ENCODE measurements around the gene CNIH3. TPM values are rescaled to one million over a fixed set of nuclear protein-coding genes. Genes with fewer than 3 reads are reported as not detected.

CNIH3 gene
- total and polyA plus RNA-seq, 2 of the 4 experiments (the other 2 are of a cell fraction) = 2.0 to 2.9 TPM

GRCh38 chr1:224773646-224774045, 157.5 kb downstream of the CNIH3 start:
- Histone ChIP-seq H2AK9ac (replicated peaks; ENCODE audit: low read depth, low read length, poor library complexity) (no peak overlapping the region), H4K8ac (ENCODE audit: low read depth in 2 of 2, low read length in 2 of 2) (no peak overlapping the region), H2AK5ac (ENCODE audit: low read depth, low read length) (no peak overlapping the region), H2BK120ac (ENCODE audit: low read depth, low read length) (no peak overlapping the region), H3K4me2 (ENCODE audit: low read depth, low read length) (no peak overlapping the region), H3K79me1 (ENCODE audit: low read depth in 1 of 2, low read length in 2 of 2) (no peaks in the 10 kb centered on the region), H3K9me1 (ENCODE audit: insufficient read depth, low read length) (peaks cover 5% of the 10 kb centered on the region; the same call in 1 of the 2 replicates), H3K36me3 (ENCODE audit: control insufficient read depth, insufficient read depth, low read length) (no peaks in the 10 kb centered on the region), H3K4me1 (ENCODE audit: control insufficient read depth, insufficient read depth, low read length) (peaks cover 4% of the 10 kb centered on the region), H2BK5ac (ENCODE audit: low read depth, low read length, poor library complexity, severe bottlenecking) (no peak overlapping the region), H4K5ac (ENCODE audit: low read depth, low read length) (no peak overlapping the region), H3K14ac (replicated peaks; ENCODE audit: low read depth, low read length) (no peak overlapping the region), H3K27me3 (ENCODE audit: control insufficient read depth, insufficient read depth, low read length) (0 out of 2 replicates have a peak, but pooled peaks cover 2% of the 10 kb centered on the region), H3K4ac (ENCODE audit: low read depth, low read length) (no peak overlapping the region), H2AFZ (replicated peaks; ENCODE audit: low read length, poor library complexity) (no peak overlapping the region), H4K91ac (ENCODE audit: insufficient read depth, low read depth, low read length) (no peak overlapping the region), H3K23ac (ENCODE audit: low read depth, low read length) (no peak overlapping the region), H3K56ac (ENCODE audit: extremely low read depth, insufficient read depth, low read length) (no peak overlapping the region), H3K18ac (ENCODE audit: low read depth, low read length) (no peak overlapping the region), H4K20me1 (ENCODE audit: insufficient read depth, low read length) (peaks cover 3% of the 10 kb centered on the region; the same call in 1 of the 2 replicates), H2BK15ac (ENCODE audit: low read depth, low read length) (no peak overlapping the region), H3K9me3 (ENCODE audit: control insufficient read depth, insufficient read depth, low read length) (no peaks in the 10 kb centered on the region), H2BK20ac (ENCODE audit: low read depth, low read length) (no peak overlapping the region), H3K27ac (ENCODE audit: insufficient read depth, low read length) (no peak overlapping the region), H3K9ac (ENCODE audit: low read depth, low read length) (no peak overlapping the region), H3K4me3 (ENCODE audit: insufficient read depth, low read depth, low read length) (no peak overlapping the region)
- ChIA-PET POLR2A (ENCODE audit: unreplicated experiment) (interaction anchor here (0.6 kb wide), 1 partner anchor 151 kb away, joined by 3 read pairs; no protein-coding TSS in a partner anchor), CTCF (no interaction called here)
- DNase-seq (no peak), ATAC-seq (ENCODE audit: low read depth) (no peak)
- intact Hi-C loops (cut with micrococcal nuclease) = no loop called here
- TF ChIP-seq, protein P1, sequence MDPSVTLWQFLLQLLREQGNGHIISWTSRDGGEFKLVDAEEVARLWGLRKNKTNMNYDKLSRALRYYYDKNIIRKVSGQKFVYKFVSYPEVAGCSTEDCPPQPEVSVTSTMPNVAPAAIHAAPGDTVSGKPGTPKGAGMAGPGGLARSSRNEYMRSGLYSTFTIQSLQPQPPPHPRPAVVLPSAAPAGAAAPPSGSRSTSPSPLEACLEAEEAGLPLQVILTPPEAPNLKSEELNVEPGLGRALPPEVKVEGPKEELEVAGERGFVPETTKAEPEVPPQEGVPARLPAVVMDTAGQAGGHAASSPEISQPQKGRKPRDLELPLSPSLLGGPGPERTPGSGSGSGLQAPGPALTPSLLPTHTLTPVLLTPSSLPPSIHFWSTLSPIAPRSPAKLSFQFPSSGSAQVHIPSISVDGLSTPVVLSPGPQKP (IDR thresholded peaks at IDR 0.05; ENCODE audit: borderline replicate concordance, low read depth, low read length) = no peak
- TF ChIP-seq NFE2L2 (IDR thresholded peaks at IDR 0.05; ENCODE audit: low read depth, low read length) = no peak
- TF ChIP-seq MAZ (IDR thresholded peaks at IDR 0.05; ENCODE audit: borderline replicate concordance, low read depth, low read length) = no peak
- TF ChIP-seq BHLHE40 (IDR thresholded peaks at IDR 0.05; ENCODE audit: low read depth, low read length) = no peak
- TF ChIP-seq RFX5 (IDR thresholded peaks at IDR 0.05; ENCODE audit: low read depth, low read length) = no peak
- no peak for TF ChIP-seq RAD21 (IDR thresholded peaks at IDR 0.05; ENCODE audit: low read length)
- TF ChIP-seq USF2 (IDR thresholded peaks at IDR 0.05; ENCODE audit: low read depth, low read length) = no peak
- TF ChIP-seq MAFK (IDR thresholded peaks at IDR 0.05; ENCODE audit: low read depth, low read length) = no peak
- TF ChIP-seq SMC3 (IDR thresholded peaks at IDR 0.05; ENCODE audit: low read depth, low read length) = no peak
- TF ChIP-seq FOS (IDR thresholded peaks at IDR 0.05; ENCODE audit: low read depth, low read length) = no peak
- no peak for TF ChIP-seq MXI1 (IDR thresholded peaks at IDR 0.05; ENCODE audit: borderline replicate concordance, low read depth, low read length)
- WGBS, 2 experiments (ENCODE audit: extremely low coverage in 2 of 2, insufficient read length in 1 of 2) = no CpG with 5 or more reads among the region's 2 CpGs
- dilution Hi-C loops (cut with HindIII; ENCODE audit: low sequenced_read_pairs, unreplicated experiment) = no loop called here
- in situ Hi-C loops (cut with MboI; ENCODE audit: low sequenced_read_pairs) = no loop called here
- BruUV-seq (replicated peaks) = no TSS peak

Data from IMR-90 (cell line).